ENCODE results near the gene PPP1R37. TPM values are rescaled to one million over a fixed set of nuclear protein-coding genes. Genes with fewer than 3 reads are reported as not detected.

The PPP1R37 gene
- total RNA-seq, 2 donors from 2014 or later: 31.6 to 33.1 TPM

- ATAC-seq: no peak
- intact Hi-C loops (cut with DNase I, micrococcal nuclease): no loop called here
- DNase-seq: no peak
Measured at GRCh38 chr19:45158503-45159209, 65.7 kb downstream of the PPP1R37 start.

- intact Hi-C loops (cut with DNase I, micrococcal nuclease): no loop called here
- DNase-seq (no peak), ATAC-seq (no peak)
Measured at GRCh38 chr19:45159210-45159970, 66.4 kb downstream of the PPP1R37 start.

GRCh38 chr19:45159971-45160324 is 67.0 kb downstream of the PPP1R37 start:
- no peak for ATAC-seq
- intact Hi-C loops (cut with DNase I, micrococcal nuclease): no loop called here

GRCh38 chr19:45160870-45161737 is 68.1 kb downstream of the PPP1R37 start, which contains the start of gene NKPD1:
Gene NKPD1 (minus strand): TSS chr19:45160982. CDS start chr19:45160150, 832 bp downstream.
- DNase-seq (peak; percentile 58 to 76), ATAC-seq (peak; percentile 69)
- intact Hi-C loops (cut with DNase I, micrococcal nuclease): no loop called here

More at GRCh38 chr19:45159971-45160324, 67.0 kb downstream of the PPP1R37 start:
- no peak for DNase-seq

- intact Hi-C loops (cut with DNase I, micrococcal nuclease): no loop called here
- ATAC-seq (no peak), DNase-seq (no peak)
Measured at GRCh38 chr19:45161738-45162607, 69.0 kb downstream of the PPP1R37 start.

- intact Hi-C loops (cut with DNase I, micrococcal nuclease): no loop called here
- DNase-seq: no peak
- no peak for ATAC-seq
Measured at GRCh38 chr19:45162608-45163143, 69.7 kb downstream of the PPP1R37 start.

- ATAC-seq: no peak
- no peak for DNase-seq
Measured at GRCh38 chr19:45163156-45163555, 70.2 kb downstream of the PPP1R37 start.

GRCh38 chr19:45163751-45164460 is 70.9 kb downstream of the PPP1R37 start:
- DNase-seq: no peak
- intact Hi-C loops (cut with DNase I, micrococcal nuclease): no loop called here
- ATAC-seq: no peak

More at GRCh38 chr19:45163156-45163555, 70.2 kb downstream of the PPP1R37 start:
- intact Hi-C loops (cut with DNase I, micrococcal nuclease): no loop called here

GRCh38 chr19:45164577-45165335 is 71.8 kb downstream of the PPP1R37 start:
- peak; percentile 76 to 88 for DNase-seq
- intact Hi-C loops (cut with DNase I, micrococcal nuclease): no loop called here
- peak; percentile 80 for ATAC-seq

- ATAC-seq (no peak), DNase-seq (no peak)
- intact Hi-C loops (cut with DNase I, micrococcal nuclease): no loop called here
Measured at GRCh38 chr19:45166723-45167252, 73.8 kb downstream of the PPP1R37 start.

GRCh38 chr19:45168767-45169351 is 75.9 kb downstream of the PPP1R37 start:
- peak; percentile 15 for ATAC-seq
- intact Hi-C loops (cut with DNase I, micrococcal nuclease): no loop called here
- no peak for DNase-seq

GRCh38 chr19:45169602-45170001 is 76.6 kb downstream of the PPP1R37 start:
- ATAC-seq (no peak), DNase-seq (no peak)
- intact Hi-C loops (cut with DNase I, micrococcal nuclease): loop anchor here in 1 of 2 donors (10.0 kb wide), 1 partner anchor 75 kb away; the partner anchor contains the start of gene PPP1R37

- DNase-seq (no peak), ATAC-seq (peak; percentile 74)
- intact Hi-C loops (cut with DNase I, micrococcal nuclease): loop anchor here in 1 of 2 donors (10.0 kb wide), 1 partner anchor 76 kb away; the partner anchor contains the start of gene PPP1R37
Measured at GRCh38 chr19:45170146-45171106, 77.4 kb downstream of the PPP1R37 start.

GRCh38 chr19:45171211-45171623 is 78.2 kb downstream of the PPP1R37 start:
- DNase-seq (no peak), ATAC-seq (no peak)

GRCh38 chr19:45172173-45172572 is 79.2 kb downstream of the PPP1R37 start:
- intact Hi-C loops (cut with DNase I, micrococcal nuclease): loop anchor here in 1 of 2 donors (10.0 kb wide), 1 partner anchor 77 kb away; the partner anchor contains the start of gene PPP1R37
- ATAC-seq (peak; percentile 42), DNase-seq (no peak)

More at GRCh38 chr19:45171211-45171623, 78.2 kb downstream of the PPP1R37 start:
- intact Hi-C loops (cut with DNase I, micrococcal nuclease): loop anchor here in 1 of 2 donors (10.0 kb wide), 1 partner anchor 76 kb away; the partner anchor contains the start of gene PPP1R37

Data from left colon (tissue), 2 donors.